ENCODE measurements around the gene RHEB.

DNA sequence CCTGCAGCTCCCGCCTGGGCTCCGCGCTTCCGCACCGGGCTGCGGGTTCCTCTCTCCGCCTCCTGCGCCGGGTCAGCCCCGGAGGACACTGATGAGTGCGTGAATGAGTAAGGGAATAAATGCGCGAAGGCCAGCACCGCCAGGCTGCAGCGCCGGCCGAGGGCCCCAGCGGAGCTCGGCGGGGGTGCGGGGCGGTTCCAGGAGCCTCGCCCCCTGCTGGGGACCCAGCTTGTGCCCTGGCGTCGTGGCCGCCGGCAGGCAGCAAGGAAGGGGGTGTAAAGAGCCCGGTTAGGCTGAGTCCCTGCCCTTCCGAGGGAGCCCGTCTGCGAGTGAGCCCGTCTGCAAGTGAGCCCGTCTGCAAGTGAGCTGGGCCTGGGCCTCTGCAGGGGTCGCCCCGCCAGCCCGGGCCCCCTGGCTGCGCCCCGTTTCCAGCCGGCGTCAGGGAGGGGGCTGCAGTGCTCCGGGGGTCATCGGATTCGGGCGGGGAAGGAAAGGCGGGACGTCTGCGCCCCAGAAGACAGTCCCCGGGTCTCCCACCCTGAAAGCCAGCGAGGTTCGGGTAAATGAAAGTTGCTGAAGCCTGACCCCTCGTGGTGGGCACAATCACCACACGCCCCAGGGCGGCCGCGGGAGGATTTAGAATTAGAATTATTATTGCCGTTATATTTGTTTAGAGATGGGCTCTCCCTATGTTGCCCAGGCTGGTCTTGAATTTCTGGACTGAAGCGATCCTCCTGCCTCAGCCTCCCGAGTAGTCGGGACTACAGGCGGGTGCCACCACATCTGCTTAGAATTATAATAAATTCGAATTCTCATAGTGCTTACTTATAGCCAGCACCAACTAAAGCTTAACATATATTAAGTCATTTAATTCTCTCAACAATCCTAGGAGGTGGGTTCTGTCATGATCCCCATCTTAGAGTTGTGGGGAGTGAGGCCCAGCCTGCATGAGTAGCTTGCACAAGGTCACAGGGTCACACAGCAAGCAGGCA, 71.1 kb downstream of the RHEB start:
- TF ChIP-seq CTCF (IDR thresholded peaks at IDR 0.05) (peak; percentile 66 to 77 (median 75)), POLR2A (IDR thresholded peaks at IDR 0.05) (no peak)

Measured in esophagus squamous epithelium (tissue), 4 donors.